HL-60 (cell line): ENCODE data around the gene SH2D3C.

Source experiments
- CTCF ChIP-seq: IDR thresholded peaks from one replicate; pipeline ENCODE4 v1.5.1; 2011; ENCODE audit warnings: low read length, control low read depth, inconsistent platforms; ENCODE audit not compliant: insufficient read depth
- GABPA ChIP-seq: IDR thresholded peaks from 2 replicates; pipeline ENCODE4 v1.6.1; 2012; ENCODE audit warnings: low read depth
- POLR2AphosphoS5 ChIP-seq: IDR thresholded peaks from 2 replicates; pipeline ENCODE4 v1.6.1; 2012; ENCODE audit warnings: low read depth
- REST ChIP-seq: IDR thresholded peaks from 2 replicates; pipeline ENCODE4 v1.6.1; 2012; ENCODE audit warnings: low read depth; ENCODE audit not compliant: insufficient replicate concordance
- SPI1 ChIP-seq: IDR thresholded peaks from 2 replicates; pipeline ENCODE4 v1.6.1; 2012; ENCODE audit warnings: low read depth, mild to moderate bottlenecking, borderline replicate concordance

GRCh38 chr9:127769929-127770582 lies 8.4 kb downstream of the SH2D3C start:
- TF ChIP-seq CTCF: no peak
- no peak for TF ChIP-seq POLR2AphosphoS5
- no peak for TF ChIP-seq REST
- no peak for TF ChIP-seq SPI1
- no peak for TF ChIP-seq GABPA
